ENCODE data around the gene IL3RA.

- peak in 1 of 2 donors; percentile 71 for TF ChIP-seq EP300 (IDR thresholded peaks at IDR 0.05)
- no peak for TF ChIP-seq CTCF (IDR thresholded peaks at IDR 0.05)
- TF ChIP-seq POLR2A (IDR thresholded peaks at IDR 0.05), result peak in 1 of 2 donors; percentile 21
Measured at GRCh38 chrX:1392376-1393068, 55.9 kb downstream of the IL3RA start.
